ENCODE results near the gene B3GNT7.

- TF ChIP-seq POLR2A (IDR thresholded peaks at IDR 0.05) (no peak), CTCF (IDR thresholded peaks at IDR 0.05) (no peak)
These were observed 14.3 kb downstream of the B3GNT7 start for GRCh38 chr2:231409776-231410175.

Measured in body of pancreas (tissue), 4 donors.